B cell (primary cell): ENCODE measurements around the gene KIAA1191.

ENCODE experiments used
- CTCF ChIP-seq: fragments of 200-600 bp; IDR thresholded peaks from one replicate; pipeline ENCODE4 v1.8.0; 2022; ENCODE audit warnings: antibody characterized with exemption, mild to moderate bottlenecking
- EZH2 ChIP-seq: IDR thresholded peaks from 2 replicates; pipeline ENCODE4 v1.6.1; 2012; ENCODE audit warnings: borderline replicate concordance, low read depth, mild to moderate bottlenecking, moderate library complexity, low read length; ENCODE audit not compliant: insufficient read depth, poor library complexity, severe bottlenecking

DNA sequence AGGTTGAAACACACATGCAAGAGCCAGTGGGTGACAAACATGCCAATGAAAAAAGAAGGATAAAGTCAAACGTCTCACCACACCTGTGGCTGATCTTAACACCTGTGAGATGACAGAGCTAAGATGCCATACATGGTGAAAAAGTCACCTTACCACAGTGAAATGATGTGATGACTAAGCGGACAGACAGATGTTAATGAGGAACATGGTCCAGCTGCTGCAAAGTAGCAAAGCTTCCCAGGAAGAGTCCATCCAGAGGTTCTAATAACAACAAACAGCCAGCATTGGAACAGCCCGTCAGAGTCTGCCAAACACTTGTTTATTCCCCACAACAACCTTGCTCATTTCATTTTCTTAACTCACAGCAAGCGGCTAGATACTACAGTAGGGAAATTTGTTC, 1.9 kb downstream of the KIAA1191 start:
- TF ChIP-seq CTCF (no peak), EZH2 (no peak)
